Adrenal gland (tissue), 12 donors: ENCODE data around the gene RDH16. TPM values are rescaled to one million over a fixed set of nuclear protein-coding genes. Genes with fewer than 3 reads are reported as not detected.
A peak's percentile ranks its signal among the peaks of the same experiment; 100 is the strongest.
"Not testable (repeated sequence)": the region's sequence is repeated elsewhere in the genome, so short reads cannot be mapped to it uniquely, and the experiment has no call there.

Experiments
- DNase-seq, 7 donors: peaks; one replicate each; pipeline ENCODE4 v3.0.0-alpha.2; 2019 to 2020
- H3K27ac ChIP-seq, 5 donors: fragments of 200-600 bp; sonication (generic) in 4 of 5; 1 replicate in 3 of 5; 2 replicates in 2 of 5; pipeline versions ENCODE4 v1.5.1 to v1.8.0; 2016 to 2020; ENCODE audit warnings: mild to moderate bottlenecking in 1 of 5
- H3K27me3 ChIP-seq: fragments of 200-600 bp; 2 replicates; pipeline ENCODE4 v1.8.0; 2021
- H3K36me3 ChIP-seq, 2 donors: fragments of 200-600 bp; replicated peaks in 1 of 2; 1 replicate in 1 of 2; 2 replicates in 1 of 2; pipeline versions ENCODE4 v1.5.1 to v1.8.0; 2018 to 2022
- H3K4me1 ChIP-seq, 2 donors: fragments of 200-600 bp; replicated peaks in 1 of 2; 1 replicate in 1 of 2; 2 replicates in 1 of 2; pipeline versions ENCODE4 v1.5.1 to v1.8.0; 2018 to 2021
- H3K4me3 ChIP-seq, 4 donors: fragments of 200-600 bp; sonication (generic) in 3 of 4; one replicate each; pipeline ENCODE4 v1.5.1; 2016 to 2018
- H3K9me3 ChIP-seq, 3 donors: fragments of 200-600 bp; sonication (generic) in 1 of 3; replicated peaks in 1 of 3; 1 replicate in 2 of 3; 2 replicates in 1 of 3; pipeline versions ENCODE4 v1.5.1 to v1.8.0; 2016 to 2021
- CTCF ChIP-seq, 6 experiments: fragments of 450-650 bp in 4 of 6; fragments of 200-600 bp in 2 of 6; sonication (generic) in 1 of 6; IDR thresholded peaks; 1 replicate in 5 of 6; 2 replicates in 1 of 6; pipeline versions ENCODE4 v1.5.1 to v1.8.0; 2016 to 2021; ENCODE audit warnings: antibody characterized with exemption in 6 of 6, mild to moderate bottlenecking in 2 of 6, moderate library complexity in 1 of 6
- POLR2A ChIP-seq, 2 donors: fragments of 450-650 bp; IDR thresholded peaks; one replicate each; pipeline ENCODE4 v1.6.1; 2017; ENCODE audit warnings: antibody characterized with exemption in 2 of 2, mild to moderate bottlenecking in 2 of 2, moderate library complexity in 1 of 2
- WGBS, 4 donors: extraction: QIAGEN DNeasy Blood & Tissue Kit in 2 of 4; methylation state at CpG; one replicate each; pipeline versions ENCODE4 v1.1.5 to v1.1.7; 2013 to 2017; 5-methylcytosine and 5-hydroxymethylcytosine counted together
- intact Hi-C, 2 donors: fragments of 100-400 bp; cut with DNase I; formaldehyde crosslinking; loops; one replicate each; pipeline versions ENCODE4 v1.14.1 to v1.15.0; 2022 to 2023
- polyA plus RNA-seq, 3 donors: library from polyadenylated mRNA; stranded (reverse); fragments of 200-250 nt in 2 of 3; fragments of 350-450 nt in 1 of 3; fragmentation: Illumina TruSeq in 1 of 3; extraction: RNeasy Lipid Tissue Mini Kit (QIAGEN cat#74804) in 1 of 3; gene quantifications; one replicate each; pipeline ENCODE4 v1.2.3, GENCODE V29; 2013 to 2014
- total RNA-seq, 9 donors: library from RNA; depleted of rRNA in 4 of 9; stranded (reverse); fragments of >200 nt in 4 of 9; fragments of 120-200 nt in 1 of 9; fragmentation: NEBNext Ultra II Directional in 1 of 9; extraction: Animal tissue kit (Norgen Biotek cat#: 25700) in 1 of 9; gene quantifications; one replicate each; pipeline versions ENCODE4 v1.1.0 to v1.2.4, GENCODE V29; 2013 to 2023
- donor health status: healthy with polysubstance abuse.
- donor health status: Bipolar disorder and iron deficiency.
- donor health status: DM: yes; HTN: yes; CAD: no.
- donor health status: DM: no; HTN: no; CAD: no.
- donor health status: DM: no; HTN: no; CAD: no.
- donor health status: DM: yes; HTN: yes; CAD: no.

The RDH16 gene
- total and polyA plus RNA-seq, 12 donors: 0.05 to 1.1 (median 0.55) TPM; not detected in 1

GRCh38 chr12:56941299-56942017, 15.9 kb downstream of the RDH16 start:
- intact Hi-C loops: no loop called here
- H3K4me1 ChIP-seq: peaks cover 9 to 10% of the 10 kb centered on the region in 2 donors
- TF ChIP-seq POLR2A (IDR thresholded peaks at IDR 0.05) (no peak), CTCF (IDR thresholded peaks at IDR 0.05) (no peak)
- peak in 3 of 7 donors; percentile 44 to 57 (median 46) for DNase-seq
- H3K27me3 ChIP-seq: no peaks in the 10 kb centered on the region
- no peak overlapping the region for H3K4me3 ChIP-seq
- WGBS, 4 donors: 10 to 36% (median 22%) methylated on average over 2 to 3 of the region's 3 CpGs
- H3K9me3 ChIP-seq: no peaks in the 10 kb centered on the region
- H3K27ac ChIP-seq: peak overlapping the region in 1 of 5 donors; percentile 58
- H3K36me3 ChIP-seq: no peaks in the 10 kb centered on the region

- H3K9me3 ChIP-seq, intact Hi-C loops, DNase-seq, H3K4me1 ChIP-seq, H3K27ac ChIP-seq, H3K36me3 ChIP-seq, H3K4me3 ChIP-seq, H3K27me3 ChIP-seq: not testable (repeated sequence)
- WGBS, 4 donors: 27% methylated on average over 1 of the region's 4 CpGs; no CpG with 5 or more reads in 3 of the 4 donors
Measured at GRCh38 chr12:56940942-56941298, 16.5 kb downstream of the RDH16 start.

GRCh38 chr12:56935752-56936151, 21.7 kb downstream of the RDH16 start:
- no peaks in the 10 kb centered on the region for H3K27me3 ChIP-seq
- H3K4me3 ChIP-seq: no peak overlapping the region
- TF ChIP-seq POLR2A (IDR thresholded peaks at IDR 0.05) (no peak), CTCF (IDR thresholded peaks at IDR 0.05) (no peak)
- no peaks in the 10 kb centered on the region for H3K36me3 ChIP-seq
- DNase-seq: no peak
- 77 to 92% (median 89%) methylated on average over 2 of the region's 2 CpGs for WGBS, 4 donors
- intact Hi-C loops: no loop called here
- H3K4me1 ChIP-seq: peaks cover 0 to 16% of the 10 kb centered on the region in 2 donors
- no peak overlapping the region for H3K27ac ChIP-seq
- H3K9me3 ChIP-seq: no peaks in the 10 kb centered on the region

GRCh38 chr12:56935157-56935556, 22.3 kb downstream of the RDH16 start:
- H3K27ac ChIP-seq: no peak overlapping the region
- H3K4me1 ChIP-seq: peaks cover 0 to 16% of the 10 kb centered on the region in 2 donors
- no peaks in the 10 kb centered on the region for H3K36me3 ChIP-seq
- no peaks in the 10 kb centered on the region for H3K9me3 ChIP-seq
- 70 to 82% (median 78%) methylated on average over 2 of the region's 2 CpGs for WGBS, 4 donors
- intact Hi-C loops: no loop called here
- no peak for DNase-seq
- TF ChIP-seq CTCF (IDR thresholded peaks at IDR 0.05): no peak
- H3K4me3 ChIP-seq: no peak overlapping the region
- no peaks in the 10 kb centered on the region for H3K27me3 ChIP-seq
